ENCODE data around the gene MBTPS1.

MBTPS1 gene

GRCh38 chr16:84045818-84046470 is 70.8 kb downstream of the MBTPS1 start:
- no peak for FAIRE-seq
- DNase-seq (ENCODE audit: insufficient read length) = no peak
- TF ChIP-seq POLR2A (IDR thresholded peaks at IDR 0.05; ENCODE audit: low read depth, low read length) = no peak

GRCh38 chr16:84045001-84045817 is 71.5 kb downstream of the MBTPS1 start:
- no peak for DNase-seq (ENCODE audit: insufficient read length)
- no peak for TF ChIP-seq TAF1 (IDR thresholded peaks at IDR 0.05; ENCODE audit: borderline replicate concordance, low read depth, low read length)
- no peak for FAIRE-seq

GRCh38 chr16:84044118-84044488 is 72.6 kb downstream of the MBTPS1 start:
- FAIRE-seq = no peak
- TF ChIP-seq TAF1 (IDR thresholded peaks at IDR 0.05; ENCODE audit: borderline replicate concordance, low read depth, low read length) (no peak), POLR2AphosphoS5 (IDR thresholded peaks at IDR 0.05; ENCODE audit: low read depth, low read length) (no peak), POLR2A (IDR thresholded peaks at IDR 0.05; ENCODE audit: low read depth, low read length) (no peak)
- DNase-seq (ENCODE audit: insufficient read length) = no peak

DNA sequence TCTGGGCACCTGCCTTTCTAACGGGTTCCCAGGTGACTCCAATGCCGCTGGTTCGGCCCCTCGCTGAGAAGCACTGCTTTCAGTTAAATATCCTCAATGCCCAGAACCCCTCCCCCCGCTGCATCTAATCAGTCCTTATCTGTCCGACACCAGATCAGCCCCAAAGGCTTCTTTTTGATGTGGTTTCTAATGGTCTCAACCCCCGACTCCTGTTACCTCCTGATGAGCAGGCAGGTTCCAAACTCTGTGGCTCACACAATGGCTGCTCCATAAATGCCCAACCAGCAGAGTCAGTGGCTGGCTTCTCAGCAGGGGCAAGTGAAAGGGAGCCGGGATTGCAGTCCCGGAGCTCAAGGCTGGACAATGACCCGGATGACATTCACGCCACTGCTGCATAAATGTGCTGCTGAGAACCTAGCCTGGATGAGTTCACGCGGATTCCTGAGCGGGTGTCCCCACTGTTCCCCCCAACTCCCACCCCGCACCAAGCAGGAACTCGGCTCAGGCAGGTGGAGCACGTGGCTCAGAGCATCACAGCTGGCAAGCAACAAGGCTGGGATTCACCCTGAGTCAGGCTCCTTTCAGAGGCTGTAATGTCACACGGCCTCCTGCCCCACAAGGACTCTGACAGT is 73.1 kb downstream of the MBTPS1 start:
- TF ChIP-seq POLR2AphosphoS5 (IDR thresholded peaks at IDR 0.05; ENCODE audit: low read depth, low read length) = no peak
- TF ChIP-seq POLR2A (IDR thresholded peaks at IDR 0.05; ENCODE audit: low read depth, low read length) = no peak
- TF ChIP-seq TAF1 (IDR thresholded peaks at IDR 0.05; ENCODE audit: borderline replicate concordance, low read depth, low read length) = no peak
- FAIRE-seq (no peak), DNase-seq (ENCODE audit: insufficient read length) (no peak)

GRCh38 chr16:84042879-84043485 is 73.8 kb downstream of the MBTPS1 start:
- FAIRE-seq = no peak
- DNase-seq (ENCODE audit: insufficient read length) = no peak
- TF ChIP-seq POLR2AphosphoS5 (IDR thresholded peaks at IDR 0.05; ENCODE audit: low read depth, low read length) = no peak
- TF ChIP-seq TAF1 (IDR thresholded peaks at IDR 0.05; ENCODE audit: borderline replicate concordance, low read depth, low read length) = no peak
- no peak for TF ChIP-seq POLR2A (IDR thresholded peaks at IDR 0.05; ENCODE audit: low read depth, low read length)

DNA sequence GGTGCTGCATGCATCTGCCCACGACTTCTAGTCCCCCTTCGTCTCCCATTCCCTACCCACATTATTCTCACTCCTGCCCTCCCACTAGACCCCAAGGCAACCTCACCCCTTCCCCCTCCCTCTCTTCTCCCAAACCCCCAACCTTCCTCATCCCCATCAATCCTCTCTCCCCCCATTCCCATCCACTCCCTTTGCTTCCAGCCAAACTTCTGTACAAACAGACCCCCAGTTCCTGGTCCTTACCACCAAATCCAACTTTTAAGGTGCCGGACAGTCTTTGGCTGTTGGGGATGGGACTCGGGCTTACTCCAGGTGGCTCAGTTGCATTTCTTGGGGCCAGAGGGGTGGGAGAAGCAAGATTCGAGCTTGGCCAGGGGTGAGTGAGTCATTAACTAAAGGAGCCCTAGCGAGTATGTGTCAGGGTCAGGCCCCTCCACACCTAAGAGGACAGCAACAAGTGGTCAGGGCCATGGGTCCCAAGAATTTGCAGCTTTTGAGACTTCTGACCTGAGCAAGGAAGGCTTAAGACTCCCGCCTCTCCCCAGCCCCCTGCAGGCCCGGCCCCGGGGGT is 74.3 kb downstream of the MBTPS1 start, which contains the start of gene SLC38A8:
TSS of gene SLC38A8 (minus strand) at position 488 of the 571 bp plus-strand sequence. CDS start 638 bp downstream, outside the sequence.
- no peak for FAIRE-seq
- TF ChIP-seq TAF1 (IDR thresholded peaks at IDR 0.05; ENCODE audit: borderline replicate concordance, low read depth, low read length) = no peak
- no peak for TF ChIP-seq POLR2A (IDR thresholded peaks at IDR 0.05; ENCODE audit: low read depth, low read length)
- TF ChIP-seq POLR2AphosphoS5 (IDR thresholded peaks at IDR 0.05; ENCODE audit: low read depth, low read length) = no peak
- no peak for DNase-seq (ENCODE audit: insufficient read length)

- FAIRE-seq = no peak
Measured at GRCh38 chr16:84041881-84042280, 74.9 kb downstream of the MBTPS1 start.

GRCh38 chr16:84040823-84041820 is 75.6 kb downstream of the MBTPS1 start:
- TF ChIP-seq POLR2A (IDR thresholded peaks at IDR 0.05; ENCODE audit: low read depth, low read length) (no peak), POLR2AphosphoS5 (IDR thresholded peaks at IDR 0.05; ENCODE audit: low read depth, low read length) (no peak), TAF1 (IDR thresholded peaks at IDR 0.05; ENCODE audit: borderline replicate concordance, low read depth, low read length) (no peak)
- no peak for DNase-seq (ENCODE audit: insufficient read length)
- FAIRE-seq = no peak

More at GRCh38 chr16:84041881-84042280, 74.9 kb downstream of the MBTPS1 start:
- TF ChIP-seq POLR2AphosphoS5 (IDR thresholded peaks at IDR 0.05; ENCODE audit: low read depth, low read length) = no peak
- TF ChIP-seq TAF1 (IDR thresholded peaks at IDR 0.05; ENCODE audit: borderline replicate concordance, low read depth, low read length) = no peak
- TF ChIP-seq POLR2A (IDR thresholded peaks at IDR 0.05; ENCODE audit: low read depth, low read length) = no peak
- DNase-seq (ENCODE audit: insufficient read length) = no peak

DNA sequence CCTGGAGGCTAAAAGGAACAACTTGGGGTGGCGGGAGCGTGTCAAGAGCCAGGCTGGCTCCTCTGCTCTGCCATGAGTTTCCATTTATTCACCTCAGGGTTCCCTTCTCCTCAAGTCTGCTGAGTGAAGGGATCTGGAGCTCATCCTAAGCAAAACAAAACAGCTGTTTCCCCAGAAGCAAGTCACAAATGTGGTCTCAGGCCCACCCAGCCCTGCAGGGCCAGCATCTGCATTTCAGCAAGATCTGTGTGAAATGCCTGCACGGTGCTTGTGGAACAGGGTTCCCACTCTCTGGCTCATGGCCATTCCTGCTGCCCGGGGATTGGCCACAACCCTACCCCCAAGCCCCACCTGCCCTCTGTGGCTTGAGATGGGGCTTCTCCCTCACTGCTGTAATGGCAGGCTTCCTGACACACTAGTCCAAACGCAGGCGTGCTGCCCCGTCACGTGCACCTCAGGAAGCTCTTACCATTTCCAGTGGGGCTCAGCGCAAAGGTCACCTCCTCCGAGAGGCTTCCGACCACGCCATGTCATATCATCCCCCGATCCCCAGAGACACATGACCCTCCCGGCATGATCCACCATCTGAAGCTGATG is 76.4 kb downstream of the MBTPS1 start:
- no peak for DNase-seq (ENCODE audit: insufficient read length)
- FAIRE-seq = no peak
- no peak for TF ChIP-seq POLR2AphosphoS5 (IDR thresholded peaks at IDR 0.05; ENCODE audit: low read depth, low read length)
- TF ChIP-seq TAF1 (IDR thresholded peaks at IDR 0.05; ENCODE audit: borderline replicate concordance, low read depth, low read length) = no peak
- TF ChIP-seq POLR2A (IDR thresholded peaks at IDR 0.05; ENCODE audit: low read depth, low read length) = no peak

DNA sequence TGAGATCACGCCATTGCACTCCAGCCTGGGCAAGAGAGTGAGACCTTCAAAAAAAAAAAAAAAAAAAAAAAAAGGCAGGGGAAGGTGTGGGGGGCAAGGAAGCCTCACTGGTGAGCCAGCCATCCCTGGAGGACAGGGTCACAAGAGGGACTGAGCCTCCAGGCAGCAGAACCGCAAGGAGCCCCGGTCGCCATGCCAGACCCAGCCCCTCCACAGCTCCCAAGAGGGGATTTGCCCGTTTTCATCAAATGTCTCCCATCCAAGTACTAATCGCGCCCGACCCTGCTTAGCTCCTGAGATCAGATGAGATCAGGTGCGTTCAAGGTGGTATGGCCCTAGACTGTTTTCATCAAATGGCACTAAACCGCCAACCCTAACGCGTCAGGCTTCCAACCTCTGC is 77.0 kb downstream of the MBTPS1 start:
- no peak for TF ChIP-seq POLR2A (IDR thresholded peaks at IDR 0.05; ENCODE audit: low read depth, low read length)
- no peak for TF ChIP-seq TAF1 (IDR thresholded peaks at IDR 0.05; ENCODE audit: borderline replicate concordance, low read depth, low read length)
- TF ChIP-seq POLR2AphosphoS5 (IDR thresholded peaks at IDR 0.05; ENCODE audit: low read depth, low read length) = no peak
- FAIRE-seq = no peak
- DNase-seq (ENCODE audit: insufficient read length) = no peak
